Upper lobe of right lung (tissue), 1 donor: ENCODE measurements around the gene PIK3R6. TPM values are rescaled to one million over a fixed set of nuclear protein-coding genes. Genes with fewer than 3 reads are reported as not detected.

ENCODE experiments used
- ATAC-seq: fragments of 200-7000 bp; cut with Tn5 transposase; one replicate; pipeline ENCODE4 v1.9.1; 2020; ENCODE audit warnings: mild to moderate bottlenecking, moderate library complexity
- DNase-seq: peaks from one replicate; pipeline ENCODE4 v3.0.0-alpha.2; 2020
- H3K27ac ChIP-seq: fragments of 200-600 bp; one replicate; pipeline ENCODE4 v1.8.0; 2022
- H3K27me3 ChIP-seq: fragments of 200-600 bp; one replicate; pipeline ENCODE4 v1.8.0; 2022; ENCODE audit warnings: mild to moderate bottlenecking
- H3K36me3 ChIP-seq: fragments of 200-600 bp; one replicate; pipeline ENCODE4 v1.8.0; 2022
- H3K4me1 ChIP-seq: fragments of 200-600 bp; one replicate; pipeline ENCODE4 v1.8.0; 2022
- H3K4me3 ChIP-seq: fragments of 200-600 bp; one replicate; pipeline ENCODE4 v1.8.0; 2022; ENCODE audit warnings: mild to moderate bottlenecking
- H3K9me3 ChIP-seq: fragments of 200-600 bp; one replicate; pipeline ENCODE4 v1.8.0; 2022
- intact Hi-C: fragments of 100-400 bp; cut with DNase I; formaldehyde crosslinking; loops from one replicate; pipeline ENCODE4 v1.11.0; 2022
- total RNA-seq: library from RNA; stranded (reverse); fragmentation: NEBNext Ultra II Directional; extraction: Animal tissue kit (Norgen Biotek cat#: 25700); gene quantifications from one replicate; pipeline ENCODE4 v1.2.1, GENCODE V29; 2021
- TF ChIP-seq, protein P1 (sequence below): fragments of 200-600 bp; IDR thresholded peaks from one replicate; pipeline ENCODE4 v1.8.0; 2022; ENCODE audit warnings: antibody characterized with exemption
- donor health status: DM: no; HTN: yes; CAD: no; lungs with severe emphysema.

The PIK3R6 gene
- total RNA-seq, 1 donor from 2014 or later = 2.7 TPM

GRCh38 chr17:8841844-8842243, 25.6 kb downstream of the PIK3R6 start:
- TF ChIP-seq, protein P1, sequence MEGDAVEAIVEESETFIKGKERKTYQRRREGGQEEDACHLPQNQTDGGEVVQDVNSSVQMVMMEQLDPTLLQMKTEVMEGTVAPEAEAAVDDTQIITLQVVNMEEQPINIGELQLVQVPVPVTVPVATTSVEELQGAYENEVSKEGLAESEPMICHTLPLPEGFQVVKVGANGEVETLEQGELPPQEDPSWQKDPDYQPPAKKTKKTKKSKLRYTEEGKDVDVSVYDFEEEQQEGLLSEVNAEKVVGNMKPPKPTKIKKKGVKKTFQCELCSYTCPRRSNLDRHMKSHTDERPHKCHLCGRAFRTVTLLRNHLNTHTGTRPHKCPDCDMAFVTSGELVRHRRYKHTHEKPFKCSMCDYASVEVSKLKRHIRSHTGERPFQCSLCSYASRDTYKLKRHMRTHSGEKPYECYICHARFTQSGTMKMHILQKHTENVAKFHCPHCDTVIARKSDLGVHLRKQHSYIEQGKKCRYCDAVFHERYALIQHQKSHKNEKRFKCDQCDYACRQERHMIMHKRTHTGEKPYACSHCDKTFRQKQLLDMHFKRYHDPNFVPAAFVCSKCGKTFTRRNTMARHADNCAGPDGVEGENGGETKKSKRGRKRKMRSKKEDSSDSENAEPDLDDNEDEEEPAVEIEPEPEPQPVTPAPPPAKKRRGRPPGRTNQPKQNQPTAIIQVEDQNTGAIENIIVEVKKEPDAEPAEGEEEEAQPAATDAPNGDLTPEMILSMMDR = no peak
- intact Hi-C loops = no loop called here
- Histone ChIP-seq H3K27ac (no peak overlapping the region), H3K4me1 (no peaks in the 10 kb centered on the region), H3K27me3 (no peaks in the 10 kb centered on the region), H3K36me3 (no peaks in the 10 kb centered on the region), H3K4me3 (no peak overlapping the region), H3K9me3 (no peaks in the 10 kb centered on the region)
- DNase-seq (no peak), ATAC-seq (no peak)

DNA sequence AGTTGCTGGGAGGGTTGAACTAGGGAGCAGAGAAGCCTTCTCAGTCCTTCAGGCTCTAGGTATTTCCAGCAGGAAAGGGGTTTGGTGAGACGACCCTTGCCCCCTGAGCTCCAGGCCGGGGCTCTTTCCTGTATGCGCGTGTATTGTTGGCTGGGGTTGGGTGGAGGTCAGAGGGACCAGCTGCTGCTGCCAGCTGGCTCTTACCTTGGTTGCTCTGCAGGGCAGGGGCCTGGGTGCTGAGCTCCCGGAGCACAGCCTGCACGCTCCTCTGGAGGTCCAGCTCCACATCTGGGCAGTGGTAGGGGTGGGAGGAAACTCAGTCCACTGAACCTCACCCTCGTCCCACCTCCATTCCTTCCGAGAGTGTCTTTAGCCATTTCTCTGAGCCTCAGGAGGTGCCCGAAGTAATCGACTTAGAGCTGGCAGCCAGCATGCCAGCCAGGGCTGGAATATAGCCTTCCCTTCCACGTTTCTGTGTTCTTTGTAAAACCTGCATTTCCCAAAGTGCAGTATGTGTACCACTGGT, 28.0 kb downstream of the PIK3R6 start:
- Histone ChIP-seq H3K4me1 (no peaks in the 10 kb centered on the region), H3K27ac (no peak overlapping the region), H3K36me3 (no peaks in the 10 kb centered on the region), H3K9me3 (no peaks in the 10 kb centered on the region), H3K4me3 (no peak overlapping the region), H3K27me3 (peaks cover 11% of the 10 kb centered on the region)
- DNase-seq (no peak), ATAC-seq (no peak)
- intact Hi-C loops = no loop called here
- TF ChIP-seq, protein P1 = no peak

GRCh38 chr17:8838551-8839095, 28.9 kb downstream of the PIK3R6 start:
- Histone ChIP-seq H3K4me1 (no peaks in the 10 kb centered on the region), H3K36me3 (no peaks in the 10 kb centered on the region), H3K27me3 (peaks cover 11% of the 10 kb centered on the region), H3K9me3 (no peaks in the 10 kb centered on the region), H3K4me3 (no peak overlapping the region), H3K27ac (no peak overlapping the region)
- TF ChIP-seq, protein P1 = no peak
- no peak for ATAC-seq
- no peak for DNase-seq
- intact Hi-C loops = no loop called here

DNA sequence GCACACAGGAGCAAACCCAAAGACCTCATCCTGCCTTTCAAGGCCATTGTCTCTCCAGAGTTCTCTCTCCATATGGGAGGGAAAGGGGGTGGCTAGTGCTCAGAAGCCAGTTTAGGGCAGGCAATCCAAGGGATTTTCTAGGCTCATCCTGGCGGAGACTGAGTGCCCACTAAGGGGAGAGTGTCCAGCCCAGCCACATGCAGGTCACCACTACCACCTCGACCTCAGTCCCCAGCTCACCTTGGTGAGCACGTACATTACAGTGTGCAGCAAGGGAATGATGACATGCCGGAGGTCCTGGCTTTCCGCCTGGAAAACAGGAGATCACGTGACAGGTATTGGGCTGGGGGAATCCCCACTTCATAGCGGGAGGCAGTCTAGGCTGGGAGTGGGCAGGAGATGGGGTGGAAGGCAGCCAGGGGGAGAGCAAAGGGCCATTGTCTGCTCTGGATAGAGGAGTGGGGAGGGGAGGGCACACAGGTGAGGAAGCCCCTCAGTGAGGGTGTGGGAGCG, 29.9 kb downstream of the PIK3R6 start:
- TF ChIP-seq, protein P1 = no peak
- Histone ChIP-seq H3K4me1 (no peaks in the 10 kb centered on the region), H3K9me3 (no peaks in the 10 kb centered on the region), H3K4me3 (no peak overlapping the region), H3K36me3 (no peaks in the 10 kb centered on the region), H3K27ac (no peak overlapping the region), H3K27me3 (peaks cover 11% of the 10 kb centered on the region)
- DNase-seq (no peak), ATAC-seq (peak; percentile 11)
- intact Hi-C loops = no loop called here

DNA sequence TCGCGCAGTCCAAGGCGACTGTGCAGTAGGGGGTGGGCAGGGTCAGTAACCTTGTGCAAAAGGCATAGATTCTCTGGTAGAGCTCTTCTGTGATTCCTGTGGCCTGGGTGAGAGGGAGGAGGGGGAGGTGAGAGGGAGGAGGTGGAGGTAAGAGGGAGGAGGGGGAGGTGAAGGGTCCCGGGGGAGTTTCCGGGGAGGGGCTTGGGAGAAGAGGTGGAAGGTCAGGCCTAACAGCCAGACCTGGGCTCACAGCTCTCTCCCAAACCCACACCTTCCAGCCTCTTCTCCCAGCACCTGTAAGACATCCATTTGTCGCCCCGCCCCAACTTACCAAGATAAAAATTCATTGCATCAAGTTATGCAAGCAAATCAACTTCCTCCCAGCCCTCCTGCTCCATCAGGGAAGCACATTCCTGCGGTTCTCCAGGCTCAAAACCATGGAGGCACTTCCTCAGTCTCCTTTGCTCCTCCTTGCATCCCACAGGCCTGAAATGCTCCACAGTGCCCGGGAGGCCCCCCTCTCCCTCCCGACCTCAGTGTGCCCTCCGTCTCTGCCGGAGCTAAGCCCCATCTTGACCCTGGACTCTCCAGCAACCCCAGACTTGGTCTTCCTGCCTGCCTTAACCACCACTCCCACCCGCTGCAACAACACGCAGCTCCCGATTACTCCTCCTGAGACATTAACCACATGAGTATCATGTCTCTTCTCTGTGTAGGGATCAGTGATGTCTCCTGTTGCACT, 30.5 kb downstream of the PIK3R6 start:
- intact Hi-C loops = no loop called here
- DNase-seq (no peak), ATAC-seq (no peak)
- Histone ChIP-seq H3K4me3 (no peak overlapping the region), H3K9me3 (no peaks in the 10 kb centered on the region), H3K36me3 (no peaks in the 10 kb centered on the region), H3K27ac (no peak overlapping the region), H3K27me3 (peaks cover 12% of the 10 kb centered on the region), H3K4me1 (no peaks in the 10 kb centered on the region)
- TF ChIP-seq, protein P1 = no peak
